Kidney epithelial cell (primary cell): ENCODE measurements around the gene NRIP1. TPM values are rescaled to one million over a fixed set of nuclear protein-coding genes. Genes with fewer than 3 reads are reported as not detected.

ENCODE experiments used
- DNase-seq: peaks from one replicate; pipeline ENCODE4 v3.0.0-alpha.2; 2010; ENCODE audit warnings: low read depth
- H3K27me3 ChIP-seq: 2 replicates; pipeline ENCODE4 v1.6.0; 2011; ENCODE audit warnings: low read length; ENCODE audit not compliant: control insufficient read depth, insufficient read depth
- H3K36me3 ChIP-seq: 2 replicates; pipeline ENCODE4 v1.5.1; 2011; ENCODE audit warnings: low read length; ENCODE audit not compliant: control insufficient read depth, insufficient read depth
- H3K4me3 ChIP-seq: 2 replicates; pipeline ENCODE4 v1.5.1; 2011; ENCODE audit warnings: low read depth, mild to moderate bottlenecking, control low read depth, low read length
- total RNA-seq: library from RNA; depleted of rRNA; stranded (reverse); fragments of >200 nt; gene quantifications from 2 replicates; pipeline ENCODE4 v1.2.3, GENCODE V29; 2015
- TF ChIP-seq, protein P1 (sequence below): IDR thresholded peaks from 2 replicates; pipeline ENCODE4 v1.5.1; 2011; ENCODE audit warnings: mild to moderate bottlenecking, moderate library complexity, low read length, control low read depth, inconsistent platforms; ENCODE audit not compliant: insufficient read depth, poor library complexity, severe bottlenecking

Gene NRIP1
- total RNA-seq, 1 donor from 2014 or later: 52.6 TPM

GRCh38 chr21:15014221-15014620, 50.6 kb downstream of the NRIP1 start:
- Histone ChIP-seq H3K36me3 (no peaks in the 10 kb centered on the region), H3K27me3 (no peaks in the 10 kb centered on the region), H3K4me3 (no peak overlapping the region)
- no peak for DNase-seq
- TF ChIP-seq, protein P1, sequence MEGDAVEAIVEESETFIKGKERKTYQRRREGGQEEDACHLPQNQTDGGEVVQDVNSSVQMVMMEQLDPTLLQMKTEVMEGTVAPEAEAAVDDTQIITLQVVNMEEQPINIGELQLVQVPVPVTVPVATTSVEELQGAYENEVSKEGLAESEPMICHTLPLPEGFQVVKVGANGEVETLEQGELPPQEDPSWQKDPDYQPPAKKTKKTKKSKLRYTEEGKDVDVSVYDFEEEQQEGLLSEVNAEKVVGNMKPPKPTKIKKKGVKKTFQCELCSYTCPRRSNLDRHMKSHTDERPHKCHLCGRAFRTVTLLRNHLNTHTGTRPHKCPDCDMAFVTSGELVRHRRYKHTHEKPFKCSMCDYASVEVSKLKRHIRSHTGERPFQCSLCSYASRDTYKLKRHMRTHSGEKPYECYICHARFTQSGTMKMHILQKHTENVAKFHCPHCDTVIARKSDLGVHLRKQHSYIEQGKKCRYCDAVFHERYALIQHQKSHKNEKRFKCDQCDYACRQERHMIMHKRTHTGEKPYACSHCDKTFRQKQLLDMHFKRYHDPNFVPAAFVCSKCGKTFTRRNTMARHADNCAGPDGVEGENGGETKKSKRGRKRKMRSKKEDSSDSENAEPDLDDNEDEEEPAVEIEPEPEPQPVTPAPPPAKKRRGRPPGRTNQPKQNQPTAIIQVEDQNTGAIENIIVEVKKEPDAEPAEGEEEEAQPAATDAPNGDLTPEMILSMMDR: no peak

DNA sequence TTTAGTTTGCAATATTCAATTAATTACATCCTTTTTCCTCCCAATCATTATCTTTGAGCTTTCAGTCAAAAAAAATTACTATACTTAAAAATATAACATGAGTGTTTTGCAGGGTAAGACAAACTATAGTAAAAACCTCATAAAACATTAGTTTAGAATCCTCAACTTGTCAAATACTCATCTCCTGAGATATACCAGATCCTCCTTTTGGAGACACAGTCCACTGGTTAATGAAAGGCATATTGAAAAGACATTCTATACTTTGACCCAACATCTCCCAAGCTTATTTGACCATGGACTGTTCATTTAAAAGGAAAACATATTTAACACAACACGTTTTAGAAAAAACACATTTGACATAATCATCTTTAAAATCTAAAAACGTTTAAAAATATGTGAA, 52.8 kb downstream of the NRIP1 start:
- H3K27me3 ChIP-seq: no peaks in the 10 kb centered on the region

DNA sequence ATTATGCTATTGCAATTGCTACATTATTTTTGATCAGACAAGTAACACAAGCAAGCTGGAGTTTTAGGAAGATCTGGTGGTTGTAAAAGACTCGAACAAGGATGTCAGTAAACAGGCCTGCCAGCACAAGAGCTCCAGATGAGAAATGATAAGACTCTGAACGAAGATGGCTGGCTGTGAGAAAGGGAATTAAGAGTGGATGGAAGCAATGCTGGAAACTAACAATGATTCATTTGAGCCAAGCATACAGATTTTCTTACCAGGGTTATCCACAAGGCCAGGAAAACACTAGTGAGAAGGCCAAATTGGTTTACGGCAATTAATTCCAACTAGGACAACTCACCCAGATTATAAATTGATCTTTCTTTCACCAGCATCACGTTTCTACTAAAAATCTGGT, 54.2 kb downstream of the NRIP1 start:
- H3K36me3 ChIP-seq: no peaks in the 10 kb centered on the region
- TF ChIP-seq, protein P1: no peak
- H3K27me3 ChIP-seq: no peaks in the 10 kb centered on the region
- DNase-seq: no peak
- no peak overlapping the region for H3K4me3 ChIP-seq

More for the DNA sequence above, 52.8 kb downstream of the NRIP1 start:
- DNase-seq: no peak
- TF ChIP-seq, protein P1: no peak
- Histone ChIP-seq H3K36me3 (no peaks in the 10 kb centered on the region), H3K4me3 (no peak overlapping the region)

- TF ChIP-seq, protein P1: no peak
- no peak for DNase-seq
- Histone ChIP-seq H3K27me3 (no peaks in the 10 kb centered on the region), H3K4me3 (no peak overlapping the region), H3K36me3 (no peaks in the 10 kb centered on the region)
Observed at GRCh38 chr21:15009837-15010363, 54.9 kb downstream of the NRIP1 start.

DNA sequence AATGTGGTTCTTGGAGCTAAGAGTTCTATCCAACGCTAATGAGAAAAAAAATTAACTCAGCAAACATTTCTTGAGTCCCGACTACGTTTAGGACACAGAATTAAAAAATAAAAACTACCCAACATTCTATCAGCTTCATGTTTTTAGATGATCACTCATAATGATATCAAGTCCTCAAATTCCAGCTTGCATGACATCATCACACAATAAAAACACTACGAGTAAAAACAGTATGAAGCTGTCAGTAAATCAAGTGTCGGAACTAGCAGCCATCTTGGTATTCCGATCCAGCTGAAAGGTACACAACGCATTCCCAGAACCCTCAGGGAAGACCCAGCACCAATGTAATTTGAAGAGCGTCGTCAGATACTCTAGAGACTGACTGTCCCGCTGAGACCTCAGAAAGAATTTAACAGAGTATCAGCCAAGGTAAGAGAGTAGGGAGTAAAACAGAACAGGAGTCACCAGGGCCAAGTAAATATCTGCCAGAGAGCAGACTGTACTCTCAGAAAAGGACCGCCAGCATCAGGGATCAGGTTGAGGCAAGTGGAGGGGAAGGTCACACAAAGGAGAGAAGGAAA, 57.0 kb downstream of the NRIP1 start:
- Histone ChIP-seq H3K4me3 (no peak overlapping the region), H3K36me3 (peaks cover 2% of the 10 kb centered on the region), H3K27me3 (no peaks in the 10 kb centered on the region)
- DNase-seq: no peak
- TF ChIP-seq, protein P1: no peak
